H1 (cell line): ENCODE data around the gene DIP2C. TPM values are rescaled to one million over a fixed set of nuclear protein-coding genes. Genes with fewer than 3 reads are reported as not detected.

Experiments used
- BACH1 ChIP-seq: IDR thresholded peaks from 2 replicates; pipeline ENCODE4 v1.6.1; 2012; ENCODE audit warnings: low read length, improper control_type of control experiment
- CBX8 ChIP-seq: fragments of 300-800, 300-1000 bp; sonication (generic); IDR thresholded peaks from 2 replicates; pipeline ENCODE4 v1.7.1; 2016; ENCODE audit warnings: low read depth, low read length, borderline replicate concordance
- CHD1 ChIP-seq: IDR thresholded peaks from 2 replicates; pipeline ENCODE4 v1.6.1; 2012; ENCODE audit warnings: low read depth, low read length, improper control_type of control experiment
- GTF2F1 ChIP-seq: IDR thresholded peaks from 2 replicates; pipeline ENCODE4 v1.6.1; 2012; ENCODE audit warnings: low read depth, low read length, improper control_type of control experiment, borderline replicate concordance
- SP2 ChIP-seq: IDR thresholded peaks from 2 replicates; pipeline ENCODE4 v1.6.1; 2012; ENCODE audit warnings: mild to moderate bottlenecking, low read length, inconsistent platforms
- TCF12 ChIP-seq: IDR thresholded peaks from 2 replicates; pipeline ENCODE4 v1.6.1; 2011; ENCODE audit warnings: low read depth, mild to moderate bottlenecking, low read length
- polyA plus RNA-seq, 7 experiments: library from polyadenylated mRNA; depleted of rRNA in 3 of 7; stranded (reverse) in 5 of 7; unstranded in 2 of 7; fragments of >200 nt in 5 of 7; fragments of 200-250 nt in 2 of 7; gene quantifications; 1 replicate in 5 of 7; 2 replicates in 1 of 7; 4 replicates in 1 of 7; pipeline versions ENCODE4 v1.2.1 to v1.2.3, GENCODE V29; 2011 to 2013; ENCODE audit warnings: missing spikeins in 2 of 7, mixed read lengths in 2 of 7
- total RNA-seq: library from RNA; stranded (reverse); fragmentation: NEBNext Ultra II Directional; extraction: Animal tissue kit (Norgen Biotek cat#: 25700); gene quantifications from 2 replicates; pipeline ENCODE4 v1.2.1, GENCODE V29; 2021
- TF ChIP-seq, protein P1 (sequence below), 3 experiments: IDR thresholded peaks; 1 replicate in 2 of 3; 2 replicates in 1 of 3; pipeline versions ENCODE4 v1.5.1 to v1.6.1; 2011; ENCODE audit warnings: low read length in 3 of 3, mild to moderate bottlenecking in 3 of 3, inconsistent platforms in 2 of 3, low read depth in 1 of 3, moderate library complexity in 1 of 3; ENCODE audit not compliant: insufficient read depth in 1 of 3; ENCODE audit errors: control extremely low read depth in 1 of 3

The DIP2C gene
- total and polyA plus RNA-seq, 2 of the 8 experiments (the other 6 are each of a cell fraction or from before 2014, with no cell fraction given): 3.8 to 9.3 TPM

DNA sequence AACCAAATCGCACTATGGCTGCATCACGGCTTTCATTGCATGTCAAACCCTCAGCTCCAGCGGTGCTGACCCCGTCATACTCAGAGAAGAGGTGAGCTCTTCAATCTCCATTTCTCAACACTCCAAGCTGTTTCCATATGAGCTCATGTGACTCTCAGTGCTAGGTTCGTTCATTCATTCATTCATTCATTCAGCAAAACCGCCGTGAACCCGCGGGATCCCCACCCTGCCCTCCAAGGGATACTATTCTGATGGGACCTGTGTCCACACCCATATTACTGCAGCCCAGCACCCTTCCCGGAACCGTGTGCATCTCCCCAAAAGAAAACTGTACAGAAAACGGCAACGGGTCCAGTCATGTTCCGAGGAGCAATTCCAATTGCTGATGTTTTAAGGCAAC is 184.7 kb downstream of the DIP2C start (continued):
- TF ChIP-seq SP2 (no peak), GTF2F1 (no peak), BACH1 (no peak), CBX8 (no peak), CHD1 (no peak), TCF12 (no peak)
- TF ChIP-seq, protein P1, sequence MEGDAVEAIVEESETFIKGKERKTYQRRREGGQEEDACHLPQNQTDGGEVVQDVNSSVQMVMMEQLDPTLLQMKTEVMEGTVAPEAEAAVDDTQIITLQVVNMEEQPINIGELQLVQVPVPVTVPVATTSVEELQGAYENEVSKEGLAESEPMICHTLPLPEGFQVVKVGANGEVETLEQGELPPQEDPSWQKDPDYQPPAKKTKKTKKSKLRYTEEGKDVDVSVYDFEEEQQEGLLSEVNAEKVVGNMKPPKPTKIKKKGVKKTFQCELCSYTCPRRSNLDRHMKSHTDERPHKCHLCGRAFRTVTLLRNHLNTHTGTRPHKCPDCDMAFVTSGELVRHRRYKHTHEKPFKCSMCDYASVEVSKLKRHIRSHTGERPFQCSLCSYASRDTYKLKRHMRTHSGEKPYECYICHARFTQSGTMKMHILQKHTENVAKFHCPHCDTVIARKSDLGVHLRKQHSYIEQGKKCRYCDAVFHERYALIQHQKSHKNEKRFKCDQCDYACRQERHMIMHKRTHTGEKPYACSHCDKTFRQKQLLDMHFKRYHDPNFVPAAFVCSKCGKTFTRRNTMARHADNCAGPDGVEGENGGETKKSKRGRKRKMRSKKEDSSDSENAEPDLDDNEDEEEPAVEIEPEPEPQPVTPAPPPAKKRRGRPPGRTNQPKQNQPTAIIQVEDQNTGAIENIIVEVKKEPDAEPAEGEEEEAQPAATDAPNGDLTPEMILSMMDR (IDR thresholded peaks at IDR 0.05; ENCODE audit: control extremely low read depth in 1 of 3, insufficient read depth in 1 of 3, low read depth in 1 of 3, low read length in 3 of 3): no peak
